HG02759 (cell line): ENCODE measurements around the gene BBS2.

Source experiments
- ATAC-seq: cut with Tn5 transposase; IDR thresholded peaks from one replicate; pipeline ENCODE4 v1.9.1; 2021; ENCODE audit warnings: mild to moderate bottlenecking, moderate library complexity; ENCODE audit not compliant: unreplicated experiment

Gene BBS2

GRCh38 chr16:56436258-56436657, 83.6 kb downstream of the BBS2 start:
- ATAC-seq: no peak
